Activated naive CD4-positive, alpha-beta T cell treated with anti-CD3 and anti-CD28 coated beads for 36 hours (primary cell): ENCODE measurements around the gene LLGL2. TPM values are rescaled to one million over a fixed set of nuclear protein-coding genes. Genes with fewer than 3 reads are reported as not detected.

Experiments
- CTCF ChIA-PET: fragments of 350-600 bp; sonication (Branson Sonifier 250); formaldehyde crosslinking; loops from one replicate; lab custom pipeline; 2021; ENCODE audit warnings: antibody characterized with exemption; lab: Charles Lee
- DNase-seq: peaks from one replicate; pipeline ENCODE4 v3.0.0-alpha.2; 2020
- H3K27ac Mint-ChIP-seq: one replicate; pipeline ENCODE4 v1.8.0; 2021; ENCODE audit warnings: mild to moderate bottlenecking, mixed read lengths
- H3K27me3 Mint-ChIP-seq: one replicate; pipeline ENCODE4 v1.8.0; 2021; ENCODE audit warnings: low read depth, mixed read lengths
- H3K36me3 Mint-ChIP-seq: one replicate; pipeline ENCODE4 v1.8.0; 2021; ENCODE audit warnings: low read depth, mixed read lengths
- H3K4me1 Mint-ChIP-seq: one replicate; pipeline ENCODE4 v1.8.0; 2021; ENCODE audit warnings: low read depth, mixed read lengths
- H3K4me3 Mint-ChIP-seq: one replicate; pipeline ENCODE4 v1.8.0; 2021; ENCODE audit warnings: mild to moderate bottlenecking, moderate library complexity, mixed read lengths
- H3K9me3 Mint-ChIP-seq: one replicate; pipeline ENCODE4 v1.8.0; 2021; ENCODE audit warnings: mixed read lengths
- intact Hi-C: fragments of 100-400 bp; cut with micrococcal nuclease; formaldehyde crosslinking; loops from one replicate; pipeline ENCODE4 v1.15.1; 2023
- total RNA-seq, 2 experiments: library from RNA; stranded (reverse); gene quantifications; one replicate each; pipeline ENCODE4 v1.2.3, GENCODE V29; 2021

LLGL2 gene
- total RNA-seq, 2 experiments from 2014 or later: 6.2 to 6.8 TPM

DNA sequence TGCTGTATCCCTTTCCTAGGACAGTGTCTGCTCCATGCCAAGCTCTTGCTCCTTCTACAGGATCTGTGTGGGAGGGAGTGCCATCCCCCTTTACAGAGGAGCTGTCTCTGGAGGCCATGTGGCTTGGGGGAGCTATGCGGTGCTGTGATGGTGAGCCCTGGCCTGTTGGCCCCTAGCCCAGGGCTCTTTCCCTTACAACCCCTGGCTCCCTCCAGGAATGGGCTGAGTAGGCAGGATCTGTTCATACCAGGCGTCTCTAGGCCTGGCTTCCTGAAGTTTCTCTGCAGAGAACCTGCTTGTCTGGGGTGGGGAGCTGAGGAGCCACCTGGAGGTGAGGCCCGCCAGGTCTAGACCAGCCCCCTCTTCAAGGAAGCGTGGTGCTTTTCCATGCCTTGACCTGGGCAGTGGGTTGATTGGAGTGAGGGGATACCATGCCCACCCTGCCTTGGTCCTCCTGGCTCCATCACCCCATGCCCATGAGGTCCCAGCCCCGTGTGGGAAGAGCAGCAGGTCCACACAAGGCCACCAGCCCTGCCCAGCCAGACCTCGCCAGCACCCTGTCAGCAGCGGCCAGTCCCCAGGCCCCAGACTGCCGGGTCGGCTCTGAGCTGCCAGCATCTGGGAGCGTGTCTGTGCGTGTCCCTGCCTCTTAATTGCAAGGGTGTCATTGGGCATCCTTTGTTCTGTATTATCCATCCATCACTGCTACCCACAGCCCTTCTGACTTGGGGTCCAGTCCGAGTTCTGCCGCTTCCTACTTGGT is 14.7 kb downstream of the LLGL2 start:
- Mint-ChIP-seq H3K4me3 (no peak overlapping the region), H3K36me3 (no peaks in the 10 kb centered on the region), H3K9me3 (no peaks in the 10 kb centered on the region), H3K27me3 (no peaks in the 10 kb centered on the region), H3K27ac (no peak overlapping the region), H3K4me1 (peaks cover 7% of the 10 kb centered on the region)
- intact Hi-C loops: no loop called here
- no peak for DNase-seq
- CTCF ChIA-PET: interaction anchor here (0.6 kb wide), 1 partner anchor 468 kb away, joined by 4 read pairs; no protein-coding TSS in a partner anchor

DNA sequence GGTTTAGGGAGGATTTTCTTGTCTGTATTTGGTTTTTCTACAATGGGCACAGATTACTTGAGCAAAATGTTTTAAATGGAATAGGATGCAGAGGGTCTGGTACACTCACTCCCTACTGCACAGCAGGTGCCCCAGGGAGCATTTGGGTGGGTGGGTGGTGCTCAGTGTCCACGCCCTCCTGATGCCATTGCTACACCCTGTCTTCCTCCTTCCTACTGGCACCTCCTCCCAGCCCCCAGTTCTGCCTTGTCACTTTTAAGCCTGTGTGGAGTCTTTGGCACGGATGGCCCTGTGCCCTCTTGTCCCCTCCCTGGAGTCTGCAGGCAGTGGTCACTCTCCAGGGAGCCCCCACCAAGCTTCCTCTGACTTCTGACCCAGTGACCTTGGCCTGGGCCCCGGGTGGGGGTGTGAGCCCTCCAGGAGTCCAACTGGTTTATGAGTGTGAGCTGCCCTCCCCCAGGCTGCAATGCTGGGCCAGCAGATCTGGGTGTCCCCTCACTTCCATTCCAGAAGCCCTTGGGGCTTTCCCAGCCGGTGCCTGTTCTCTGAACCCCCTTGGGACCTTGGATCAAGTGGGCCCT is 15.5 kb downstream of the LLGL2 start:
- Mint-ChIP-seq H3K9me3 (no peaks in the 10 kb centered on the region), H3K4me1 (no peaks in the 10 kb centered on the region), H3K27me3 (no peaks in the 10 kb centered on the region), H3K36me3 (no peaks in the 10 kb centered on the region), H3K27ac (no peak overlapping the region), H3K4me3 (no peak overlapping the region)
- no peak for DNase-seq
- intact Hi-C loops: no loop called here
- CTCF ChIA-PET: no interaction called here

DNA sequence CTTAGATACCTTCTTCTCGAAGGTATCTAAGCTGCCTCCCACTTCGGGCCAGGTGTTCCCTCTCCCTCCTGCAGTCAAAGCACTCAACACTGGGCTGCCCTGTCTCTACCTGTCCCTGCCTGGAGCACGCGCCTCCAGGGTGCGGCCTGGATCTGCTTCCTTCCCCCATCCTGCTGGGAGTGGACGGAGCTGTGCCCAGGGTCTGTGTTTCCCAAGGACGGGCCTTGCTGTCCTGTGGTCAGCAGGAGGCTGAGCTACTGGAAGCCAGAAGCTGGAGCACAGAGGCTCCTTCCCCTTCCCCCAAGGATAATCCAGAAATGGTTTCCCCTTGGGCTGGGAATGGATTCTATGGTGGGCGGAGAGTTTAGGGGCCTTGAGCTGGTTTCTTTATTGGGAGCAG is 16.7 kb downstream of the LLGL2 start:
- intact Hi-C loops: no loop called here
- H3K27ac Mint-ChIP-seq: no peak overlapping the region
- H3K36me3 Mint-ChIP-seq: peaks cover 1% of the 10 kb centered on the region
- no peak overlapping the region for H3K4me3 Mint-ChIP-seq
- no peaks in the 10 kb centered on the region for H3K27me3 Mint-ChIP-seq
- no peaks in the 10 kb centered on the region for H3K4me1 Mint-ChIP-seq
- CTCF ChIA-PET: no interaction called here
- DNase-seq: no peak
- no peaks in the 10 kb centered on the region for H3K9me3 Mint-ChIP-seq

DNA sequence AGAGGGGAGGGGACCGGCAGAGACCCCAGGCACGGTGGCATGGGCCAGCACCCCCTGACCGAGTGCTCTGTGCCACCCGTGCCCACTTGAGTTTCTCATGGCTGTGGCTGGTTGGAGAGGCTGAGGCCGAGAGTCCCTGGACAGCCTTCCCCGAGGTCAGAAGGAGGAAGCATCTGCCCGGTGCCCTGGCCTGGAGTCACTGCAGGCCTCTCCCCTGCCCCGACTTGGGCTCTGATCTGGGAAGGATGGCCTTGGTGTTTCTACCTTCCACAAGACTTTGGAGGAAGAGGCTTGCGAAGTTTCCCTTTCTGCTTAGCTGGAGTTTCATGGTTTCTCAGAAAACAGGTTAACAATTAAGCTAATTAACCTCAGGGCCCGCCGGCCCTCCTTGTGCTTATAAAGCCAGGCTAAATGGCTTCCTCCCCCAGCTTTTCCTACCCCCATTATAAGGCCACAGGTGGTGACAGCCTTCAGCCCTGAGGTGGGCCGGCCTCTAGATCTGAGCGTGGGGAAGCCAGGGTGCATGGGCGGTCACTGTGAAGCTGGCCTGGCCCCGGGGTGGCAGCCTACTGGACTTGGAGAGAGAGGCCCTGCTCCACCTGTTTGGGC is 17.3 kb downstream of the LLGL2 start:
- no peaks in the 10 kb centered on the region for H3K9me3 Mint-ChIP-seq
- no peak overlapping the region for H3K4me3 Mint-ChIP-seq
- DNase-seq: no peak
- no peak overlapping the region for H3K27ac Mint-ChIP-seq
- no peaks in the 10 kb centered on the region for H3K27me3 Mint-ChIP-seq
- intact Hi-C loops: no loop called here
- H3K4me1 Mint-ChIP-seq: no peaks in the 10 kb centered on the region
- peaks cover 1% of the 10 kb centered on the region for H3K36me3 Mint-ChIP-seq
- CTCF ChIA-PET: interaction anchor here (1.0 kb wide), 1 partner anchor 15 kb away, joined by 3 read pairs; no protein-coding TSS in a partner anchor

DNA sequence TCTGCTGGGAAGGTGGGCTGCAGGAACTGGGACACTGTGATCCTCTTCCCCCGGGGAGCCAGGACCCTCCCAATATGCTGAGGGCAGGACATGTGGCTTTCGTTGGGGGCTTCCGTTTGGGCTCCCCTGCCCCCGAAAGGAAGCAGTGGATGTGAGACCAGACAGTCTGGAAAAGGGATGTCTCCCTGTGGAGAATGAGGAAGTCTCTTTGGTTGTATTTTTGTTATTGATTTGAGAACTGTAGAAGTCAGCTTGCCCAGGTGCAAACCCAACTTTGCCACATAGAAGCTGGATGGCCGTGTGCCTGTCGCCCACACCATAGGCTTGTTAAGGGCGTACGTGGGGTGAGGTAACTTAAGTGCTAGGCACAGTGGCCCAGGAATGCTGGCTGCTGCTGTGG is 18.8 kb downstream of the LLGL2 start:
- no peaks in the 10 kb centered on the region for H3K4me1 Mint-ChIP-seq
- no peak overlapping the region for H3K4me3 Mint-ChIP-seq
- peaks cover 1% of the 10 kb centered on the region for H3K36me3 Mint-ChIP-seq
- H3K9me3 Mint-ChIP-seq: no peaks in the 10 kb centered on the region
- H3K27me3 Mint-ChIP-seq: no peaks in the 10 kb centered on the region
- CTCF ChIA-PET: interaction anchor here (1.0 kb wide), 1 partner anchor 89 kb away, joined by 3 read pairs; the partner anchor contains the start of gene SMIM5
- intact Hi-C loops: no loop called here
- DNase-seq: no peak
- H3K27ac Mint-ChIP-seq: no peak overlapping the region

DNA sequence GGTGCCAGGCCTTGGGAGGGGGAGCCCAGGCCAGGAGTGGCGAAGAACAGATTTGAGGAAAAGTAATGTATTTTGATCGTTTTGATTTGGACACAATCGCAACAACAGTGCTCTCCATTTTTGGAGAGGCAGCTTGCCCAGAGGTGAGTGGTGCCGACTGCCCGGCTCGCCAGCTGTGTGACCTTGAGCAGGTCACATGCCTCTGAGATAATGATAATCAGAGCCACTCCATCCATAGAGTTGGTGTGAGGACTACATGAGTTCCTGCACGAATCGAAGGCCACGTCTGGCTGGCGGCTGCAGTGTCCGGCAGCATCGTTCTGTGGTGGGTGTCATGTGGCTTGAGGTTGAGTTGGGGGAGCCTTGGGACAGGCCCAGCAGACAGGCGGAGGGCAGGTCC is 20.7 kb downstream of the LLGL2 start:
- no peaks in the 10 kb centered on the region for H3K27me3 Mint-ChIP-seq
- no peak for DNase-seq
- H3K36me3 Mint-ChIP-seq: peaks cover 1% of the 10 kb centered on the region
- CTCF ChIA-PET: no interaction called here
- H3K27ac Mint-ChIP-seq: no peak overlapping the region
- H3K9me3 Mint-ChIP-seq: no peaks in the 10 kb centered on the region
- intact Hi-C loops: no loop called here
- no peak overlapping the region for H3K4me3 Mint-ChIP-seq
- no peaks in the 10 kb centered on the region for H3K4me1 Mint-ChIP-seq

DNA sequence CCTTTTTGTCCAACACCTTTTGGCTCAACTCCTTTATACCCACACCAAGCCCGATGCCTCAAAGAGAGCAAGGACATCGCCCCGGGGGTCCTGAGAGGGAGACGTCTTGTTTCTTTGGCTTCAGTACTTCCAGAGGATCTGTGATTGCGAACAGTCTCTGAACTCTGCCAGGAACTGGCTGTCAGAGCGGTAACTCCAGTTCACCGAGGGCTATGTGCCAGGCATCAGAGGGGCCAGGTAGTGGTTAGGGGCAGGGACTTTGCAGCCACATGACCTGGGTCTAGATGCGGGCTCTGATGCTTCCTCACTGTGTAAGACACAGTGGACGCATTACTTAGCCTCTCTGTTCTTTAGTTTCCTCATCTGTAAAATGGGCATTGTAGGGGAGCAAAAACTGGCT is 21.6 kb downstream of the LLGL2 start:
- intact Hi-C loops: no loop called here
- DNase-seq: no peak
- Mint-ChIP-seq H3K9me3 (no peaks in the 10 kb centered on the region), H3K4me1 (no peaks in the 10 kb centered on the region), H3K27ac (no peak overlapping the region), H3K36me3 (peaks cover 1% of the 10 kb centered on the region), H3K4me3 (no peak overlapping the region), H3K27me3 (no peaks in the 10 kb centered on the region)
- CTCF ChIA-PET: no interaction called here

DNA sequence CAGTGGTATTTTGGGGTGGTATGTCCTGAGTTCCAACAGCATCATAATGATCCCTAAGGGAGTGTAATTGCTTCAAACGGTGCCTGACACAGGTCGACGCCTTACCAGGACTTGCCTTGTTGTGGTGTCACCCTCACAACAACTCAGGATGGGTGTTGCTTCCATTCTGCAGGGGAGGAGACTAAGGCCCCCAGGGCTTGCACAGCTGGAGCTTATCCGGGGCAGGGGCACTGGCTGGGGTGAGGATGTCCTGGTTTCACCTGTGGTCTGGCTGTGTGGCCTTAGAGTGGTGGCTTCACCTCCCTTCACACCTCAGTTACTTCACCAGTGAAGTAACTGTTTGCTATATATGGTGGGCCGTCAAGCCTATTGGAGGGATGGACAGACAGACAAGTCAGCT is 23.3 kb downstream of the LLGL2 start:
- Mint-ChIP-seq H3K27me3 (no peaks in the 10 kb centered on the region), H3K9me3 (no peaks in the 10 kb centered on the region), H3K27ac (no peak overlapping the region), H3K36me3 (peaks cover 1% of the 10 kb centered on the region), H3K4me1 (no peaks in the 10 kb centered on the region), H3K4me3 (no peak overlapping the region)
- CTCF ChIA-PET: no interaction called here
- DNase-seq: no peak
- intact Hi-C loops: no loop called here

DNA sequence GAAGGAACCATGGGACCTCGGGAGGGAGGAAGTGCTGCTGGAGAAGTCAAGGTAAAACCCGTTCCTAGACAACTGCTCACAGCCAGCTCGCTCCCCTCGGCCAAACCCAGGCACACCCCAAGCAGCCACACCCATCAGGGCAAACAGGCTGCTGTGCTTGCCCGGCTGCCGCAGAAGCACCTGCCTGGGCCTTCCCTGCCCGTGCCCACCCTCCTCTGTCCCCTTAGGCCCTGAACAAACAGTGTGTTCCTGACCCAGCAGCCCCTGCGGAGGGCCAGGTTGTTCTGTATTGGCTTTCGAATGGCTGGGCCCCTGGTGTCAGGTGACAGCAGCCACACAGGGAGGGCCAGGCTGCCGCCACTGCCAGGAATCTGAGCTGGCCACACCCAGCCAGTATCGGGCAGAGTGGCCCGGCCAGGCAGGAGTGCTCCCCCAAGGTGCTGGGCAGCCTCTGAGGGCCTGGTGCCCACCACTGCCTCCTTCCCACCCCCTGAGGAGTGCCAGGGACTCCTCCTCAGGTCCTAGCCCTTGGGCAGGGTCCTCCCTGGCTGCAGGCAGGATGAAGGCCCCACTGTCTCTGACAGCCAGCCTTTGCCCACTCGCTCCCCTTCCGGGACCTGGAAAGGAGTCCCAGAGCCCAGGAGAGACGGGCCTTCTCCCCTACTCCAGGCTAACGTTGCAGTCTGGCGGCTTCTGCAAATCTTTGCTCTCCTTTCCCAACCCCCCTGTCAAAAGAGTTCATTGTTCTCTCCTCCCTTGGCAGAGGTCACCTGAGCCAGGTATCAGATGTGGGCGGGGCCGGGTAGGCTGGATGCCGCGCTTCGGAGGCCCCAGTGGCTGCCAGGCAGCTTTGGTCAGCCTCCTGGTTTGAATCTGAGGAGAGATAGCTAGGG is 24.0 kb downstream of the LLGL2 start:
- no peaks in the 10 kb centered on the region for H3K4me1 Mint-ChIP-seq
- no peak overlapping the region for H3K27ac Mint-ChIP-seq
- no peak for DNase-seq
- no peaks in the 10 kb centered on the region for H3K9me3 Mint-ChIP-seq
- H3K36me3 Mint-ChIP-seq: peaks cover 1% of the 10 kb centered on the region
- CTCF ChIA-PET: no interaction called here
- H3K4me3 Mint-ChIP-seq: no peak overlapping the region
- intact Hi-C loops: loop anchor here (10.0 kb wide), 1 partner anchor 75 kb away; no protein-coding TSS in a partner anchor
- H3K27me3 Mint-ChIP-seq: no peaks in the 10 kb centered on the region

DNA sequence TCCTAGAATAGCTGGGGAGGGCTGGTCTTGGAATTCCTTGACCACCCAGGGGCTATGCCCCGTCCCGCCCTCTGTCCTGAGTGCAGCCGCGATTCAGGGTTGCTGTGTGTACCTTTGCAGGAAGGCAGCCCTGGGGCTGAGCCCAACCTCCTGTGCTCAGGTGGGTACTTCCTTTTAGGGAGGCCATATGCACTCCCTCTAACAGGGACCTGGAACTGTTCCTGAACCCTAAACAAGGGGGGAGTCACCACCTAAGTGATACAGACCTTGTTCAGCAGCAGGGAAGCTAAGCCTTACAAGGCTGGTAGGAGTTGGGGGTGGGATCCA is 24.6 kb downstream of the LLGL2 start:
- Mint-ChIP-seq H3K27ac (no peak overlapping the region), H3K4me3 (no peak overlapping the region), H3K4me1 (no peaks in the 10 kb centered on the region), H3K36me3 (peaks cover 1% of the 10 kb centered on the region), H3K27me3 (no peaks in the 10 kb centered on the region), H3K9me3 (no peaks in the 10 kb centered on the region)
- no peak for DNase-seq
- intact Hi-C loops: loop anchor here (10.0 kb wide), 1 partner anchor 75 kb away; no protein-coding TSS in a partner anchor
- CTCF ChIA-PET: no interaction called here

DNA sequence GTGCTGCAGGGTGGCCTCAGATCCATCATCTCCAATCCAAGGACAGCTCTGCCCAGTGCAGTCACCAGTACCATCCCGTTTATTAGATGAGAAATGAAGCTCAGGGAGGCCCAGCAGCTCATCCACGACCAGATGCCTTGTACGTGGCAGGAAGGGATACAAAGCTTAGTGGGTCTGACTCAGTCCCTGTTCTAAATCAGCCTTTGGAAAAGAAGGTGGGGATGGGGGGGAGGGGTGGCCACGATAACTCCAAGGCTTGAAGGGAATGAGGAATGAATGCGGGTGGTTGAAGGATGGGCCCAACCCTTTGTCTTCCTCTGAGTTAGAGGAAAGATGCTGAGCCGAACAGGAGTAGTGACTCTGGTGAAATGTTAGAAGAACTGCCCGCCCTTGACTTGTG is 25.8 kb downstream of the LLGL2 start:
- Mint-ChIP-seq H3K27ac (no peak overlapping the region), H3K27me3 (no peaks in the 10 kb centered on the region), H3K4me1 (no peaks in the 10 kb centered on the region), H3K36me3 (peaks cover under 1% of the 10 kb centered on the region), H3K9me3 (no peaks in the 10 kb centered on the region), H3K4me3 (no peak overlapping the region)
- DNase-seq: no peak
- intact Hi-C loops: loop anchor here (10.0 kb wide), 1 partner anchor 74 kb away; no protein-coding TSS in a partner anchor
- CTCF ChIA-PET: no interaction called here
